ENCODE measurements around the gene SH3GLB1. TPM values are rescaled to one million over a fixed set of nuclear protein-coding genes. Genes with fewer than 3 reads are reported as not detected.

Gene SH3GLB1
- total and polyA plus RNA-seq, 2 of the 8 experiments (the other 6 are each of a cell fraction or from before 2014, with no cell fraction given): 7.7 to 43.1 TPM

GRCh38 chr1:86748622-86749373 is 44.4 kb downstream of the SH3GLB1 start:
- Histone ChIP-seq H3K27me3 (replicated peaks in 1 of 4; ENCODE audit: control insufficient read depth in 3 of 4, extremely low read depth in 1 of 4, insufficient read depth in 3 of 4, low read length in 3 of 4) (no peaks in the 10 kb centered on the region), H3K4me2 (ENCODE audit: insufficient read depth in 1 of 2, low read depth in 2 of 2, low read length in 2 of 2) (no peak overlapping the region), H3K4me1 (replicated peaks in 1 of 4; ENCODE audit: control insufficient read depth in 3 of 4, insufficient read depth in 4 of 4, low read length in 3 of 4) (no peaks in the 10 kb centered on the region; a peak in 1 of 7 replicates), H3K27ac (ENCODE audit: low read depth, low read length) (no peak overlapping the region), H3K56ac (replicated peaks; ENCODE audit: insufficient read length, low read depth, low read length) (no peak overlapping the region), H3K79me1 (ENCODE audit: low read depth, low read length) (no peaks in the 10 kb centered on the region), H3K23me2 (ENCODE audit: low read depth, low read length) (no peaks in the 10 kb centered on the region; the same call in 1 of the 2 replicates), H3K4me3 (ENCODE audit: extremely low read depth in 1 of 4, insufficient read depth in 2 of 4, low read depth in 3 of 4, low read length in 4 of 4) (no peak overlapping the region), H3K14ac (ENCODE audit: insufficient read length) (no peak overlapping the region), H3K23ac (ENCODE audit: insufficient read length) (no peak overlapping the region), H3K36me3 (ENCODE audit: control insufficient read depth in 2 of 4, insufficient read depth in 4 of 4, low read length in 3 of 4) (peaks cover 0 to 5% (median 0%) of the 10 kb centered on the region in 4 experiments; a peak in 1 of 8 replicates), H2BK12ac (ENCODE audit: low read depth, low read length) (no peak overlapping the region), H3K9me3 (ENCODE audit: insufficient read depth in 2 of 2, low read depth in 1 of 2, low read length in 1 of 2) (no peaks in the 10 kb centered on the region), H3K4ac (replicated peaks; ENCODE audit: insufficient read length, low read depth, low read length) (no peak overlapping the region), H3K18ac (ENCODE audit: extremely low read depth, low read length) (no peak overlapping the region), H4K20me1 (replicated peaks in 1 of 2; ENCODE audit: control insufficient read depth in 1 of 2, insufficient read depth in 2 of 2, low read length in 2 of 2) (no peaks in the 10 kb centered on the region), H4K5ac (ENCODE audit: insufficient read length, low read depth, low read length) (no peak overlapping the region), H2AFZ (ENCODE audit: low read length) (no peak overlapping the region), H2BK120ac (replicated peaks; ENCODE audit: low read depth, low read length) (no peak overlapping the region), H2BK20ac (ENCODE audit: low read length) (no peak overlapping the region), H4K8ac (ENCODE audit: extremely low read depth, insufficient read depth, low read length) (no peak overlapping the region), H2AK5ac (ENCODE audit: low read depth, low read length) (no peak overlapping the region), H2BK5ac (ENCODE audit: low read depth, low read length) (no peak overlapping the region), H3K79me2 (ENCODE audit: control insufficient read depth in 1 of 2, insufficient read depth in 2 of 2, low read length in 2 of 2) (no peaks in the 10 kb centered on the region), H3K9ac (replicated peaks in 1 of 4; ENCODE audit: extremely low read depth in 1 of 4, low read depth in 3 of 4, low read length in 3 of 4) (no peak overlapping the region), H4K91ac (replicated peaks; ENCODE audit: insufficient read length, low read length) (no peak overlapping the region), H2BK15ac (ENCODE audit: low read length) (no peak overlapping the region)
- no peak for FAIRE-seq
- 89% methylated on average over 4 of the region's 4 CpGs; no CpG with 5 or more reads in 1 of the 2 experiments for WGBS, 2 experiments (ENCODE audit: extremely low coverage in 1 of 2, insufficient coverage in 1 of 2, insufficient read length in 1 of 2, insufficient replicate concordance in 2 of 2, low coverage in 1 of 2, low lambda C conversion rate in 2 of 2, missing lambda C conversion rate in 1 of 2)
- no peak for DNase-seq (ENCODE audit: low read depth in 1 of 2, low spot score in 2 of 2)
- POLR2A ChIA-PET (ENCODE audit: partially characterized antibody): interaction anchor here (1.3 kb wide), 1 partner anchor 241 kb away, joined by 3 read pairs; no protein-coding TSS in a partner anchor
- CTCF ChIA-PET (ENCODE audit: partially characterized antibody): interaction anchor here (1.0 to 2.0 kb wide), 4 partner anchors 45 to 275 kb away, joined by 3 to 9 read pairs (median 6); no protein-coding TSS in a partner anchor
- TF ChIP-seq CBX8 (IDR thresholded peaks at IDR 0.05; ENCODE audit: borderline replicate concordance, low read depth, low read length): no peak
- no peak for TF ChIP-seq FOSL1 (IDR thresholded peaks at IDR 0.05; ENCODE audit: insufficient read depth, low read depth, low read length)
- TF ChIP-seq KDM1A (IDR thresholded peaks at IDR 0.05; ENCODE audit: borderline replicate concordance, low read length): no peak
- TF ChIP-seq SP4 (IDR thresholded peaks at IDR 0.05; ENCODE audit: low read length): no peak
- no peak for TF ChIP-seq BRCA1 (IDR thresholded peaks at IDR 0.05; ENCODE audit: low read depth, low read length)
- no peak for TF ChIP-seq EP300 (IDR thresholded peaks at IDR 0.05; ENCODE audit: borderline replicate concordance in 1 of 2, low read depth in 2 of 2, low read length in 2 of 2)
- TF ChIP-seq PHF8 (conservative IDR thresholded peaks at IDR 0.05; ENCODE audit: low read depth, low read length): no peak
- TF ChIP-seq RBBP5 (IDR thresholded peaks at IDR 0.05; ENCODE audit: borderline replicate concordance, low read depth, low read length): no peak
- TF ChIP-seq BCL11A (IDR thresholded peaks at IDR 0.05; ENCODE audit: low read depth in 2 of 2, low read length in 2 of 2): no peak
- TF ChIP-seq MAFK (IDR thresholded peaks at IDR 0.05; ENCODE audit: low read depth, low read length): no peak
- TF ChIP-seq GTF2F1 (IDR thresholded peaks at IDR 0.05; ENCODE audit: borderline replicate concordance, low read depth, low read length): no peak
- TF ChIP-seq RFX5 (IDR thresholded peaks at IDR 0.05; ENCODE audit: borderline replicate concordance, low read depth, low read length): no peak
- TF ChIP-seq YY1 (IDR thresholded peaks at IDR 0.05; ENCODE audit: low read depth, low read length): no peak
